Hepatocyte (in vitro differentiated cells): ENCODE results near the gene PEX1.
"Not testable (repeated sequence)": the region's sequence is repeated elsewhere in the genome, so short reads cannot be mapped to it uniquely, and the experiment has no call there.

Source experiments
- CTCF ChIP-seq: fragments of 200-600 bp; sonication (generic); IDR thresholded peaks from 2 replicates; pipeline ENCODE4 v1.5.1; 2016; ENCODE audit warnings: antibody characterized with exemption, mild to moderate bottlenecking; ENCODE audit not compliant: poor library complexity
- EZH2 ChIP-seq: fragments of 200-600 bp; sonication (generic); IDR thresholded peaks from 2 replicates; pipeline ENCODE4 v1.6.1; 2016; ENCODE audit warnings: antibody characterized with exemption, mild to moderate bottlenecking, borderline replicate concordance
- EZH2phosphoT487 ChIP-seq: fragments of 200-600 bp; sonication (generic); IDR thresholded peaks from one replicate; pipeline ENCODE4 v1.6.1; 2018; ENCODE audit warnings: antibody characterized with exemption, mild to moderate bottlenecking, low read depth, moderate library complexity; ENCODE audit not compliant: unreplicated experiment, severe bottlenecking

DNA sequence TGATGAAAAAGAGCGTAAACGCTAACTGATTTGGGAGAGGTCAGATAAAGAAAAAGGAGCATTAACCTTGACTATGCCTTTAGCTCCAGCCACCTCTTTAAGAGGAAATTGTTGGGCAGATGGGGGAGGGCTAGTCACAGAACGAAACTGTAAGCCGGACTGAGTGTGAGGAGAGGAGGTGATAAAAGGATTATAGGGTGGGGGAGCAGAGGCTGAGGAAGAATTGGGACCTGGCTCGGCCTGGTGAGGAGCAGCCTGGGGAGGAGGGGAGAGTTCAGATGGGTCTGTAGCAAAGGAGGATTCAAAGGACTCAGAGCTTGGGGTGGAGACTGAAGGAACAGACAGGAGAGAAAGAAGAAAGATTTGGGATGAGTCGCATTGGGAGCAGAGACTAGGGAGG lies 44.7 kb downstream of the PEX1 start:
- TF ChIP-seq EZH2, EZH2phosphoT487, CTCF: not testable (repeated sequence)
